COR-L47 (cell line): ENCODE measurements around the gene PSAT1.
A peak's percentile ranks its signal among the peaks of the same experiment; 100 is the strongest.
"Not testable (repeated sequence)": the region's sequence is repeated elsewhere in the genome, so short reads cannot be mapped to it uniquely, and the experiment has no call there.

Experiments used
- DNase-seq: peaks from one replicate; lab custom pipeline; 2025; lab: John Stamatoyannopoulos, UW

PSAT1 gene

GRCh38 chr9:78296893-78297671 lies at the start of gene PSAT1:
PSAT1 (plus strand) TSS chr9:78297125; CDS start chr9:78297211, 86 bp downstream.
- DNase-seq = peak; percentile 98

- DNase-seq = no peak
Measured at GRCh38 chr9:78248635-78249034, 48.3 kb upstream of the PSAT1 start.

- DNase-seq = no peak
Measured at GRCh38 chr9:78249542-78249941, 47.4 kb upstream of the PSAT1 start.

- DNase-seq = no peak
Measured at GRCh38 chr9:78252616-78253015, 44.3 kb upstream of the PSAT1 start.

GRCh38 chr9:78253285-78253684 lies 43.6 kb upstream of the PSAT1 start:
- DNase-seq = no peak

GRCh38 chr9:78261403-78262001 lies 35.4 kb upstream of the PSAT1 start:
- no peak for DNase-seq

GRCh38 chr9:78262655-78263054 lies 34.3 kb upstream of the PSAT1 start:
- no peak for DNase-seq

- DNase-seq = no peak
Measured at GRCh38 chr9:78267889-78268288, 29.0 kb upstream of the PSAT1 start.

- no peak for DNase-seq
Measured at GRCh38 chr9:78269784-78270183, 27.1 kb upstream of the PSAT1 start.

- DNase-seq = no peak
Measured at GRCh38 chr9:78272307-78272706, 24.6 kb upstream of the PSAT1 start.

- DNase-seq = no peak
Measured at GRCh38 chr9:78273761-78274160, 23.2 kb upstream of the PSAT1 start.

- no peak for DNase-seq
Measured at GRCh38 chr9:78278177-78278777, 18.6 kb upstream of the PSAT1 start.

- no peak for DNase-seq
Measured at GRCh38 chr9:78278801-78279200, 18.1 kb upstream of the PSAT1 start.

- no peak for DNase-seq
Measured at GRCh38 chr9:78280982-78281668, 15.8 kb upstream of the PSAT1 start.

- DNase-seq = not testable (repeated sequence)
Measured at GRCh38 chr9:78284181-78284580, 12.7 kb upstream of the PSAT1 start.

- no peak for DNase-seq
Measured at GRCh38 chr9:78286125-78286524, 10.8 kb upstream of the PSAT1 start.

GRCh38 chr9:78286946-78287388 lies 10.0 kb upstream of the PSAT1 start:
- DNase-seq = no peak

- no peak for DNase-seq
Measured at GRCh38 chr9:78288214-78288892, 8.6 kb upstream of the PSAT1 start.

- no peak for DNase-seq
Measured at GRCh38 chr9:78289474-78289873, 7.5 kb upstream of the PSAT1 start.

- no peak for DNase-seq
Measured at GRCh38 chr9:78291240-78291925, 5.5 kb upstream of the PSAT1 start.

GRCh38 chr9:78292026-78292425 lies 4.9 kb upstream of the PSAT1 start:
- DNase-seq = no peak
